Prostate gland (tissue), 2 donors: ENCODE data around the gene CSE1L.

ENCODE experiments used
- CTCF ChIP-seq, 4 experiments: fragments of 200-600 bp in 2 of 4; fragments of 450-650 bp in 2 of 4; sonication (generic) in 2 of 4; IDR thresholded peaks; 1 replicate in 3 of 4; 2 replicates in 1 of 4; pipeline ENCODE4 v1.5.1; 2016 to 2019; ENCODE audit warnings: antibody characterized with exemption in 4 of 4, mild to moderate bottlenecking in 2 of 4, moderate library complexity in 2 of 4
- POLR2A ChIP-seq: fragments of 450-650 bp; IDR thresholded peaks from one replicate; pipeline ENCODE4 v1.6.1; 2016; ENCODE audit warnings: antibody characterized with exemption, mild to moderate bottlenecking
- POLR2AphosphoS5 ChIP-seq: sonication (generic); formaldehyde crosslinking; IDR thresholded peaks from one replicate; pipeline ENCODE4 v1.6.1; 2017; ENCODE audit warnings: antibody characterized with exemption

DNA sequence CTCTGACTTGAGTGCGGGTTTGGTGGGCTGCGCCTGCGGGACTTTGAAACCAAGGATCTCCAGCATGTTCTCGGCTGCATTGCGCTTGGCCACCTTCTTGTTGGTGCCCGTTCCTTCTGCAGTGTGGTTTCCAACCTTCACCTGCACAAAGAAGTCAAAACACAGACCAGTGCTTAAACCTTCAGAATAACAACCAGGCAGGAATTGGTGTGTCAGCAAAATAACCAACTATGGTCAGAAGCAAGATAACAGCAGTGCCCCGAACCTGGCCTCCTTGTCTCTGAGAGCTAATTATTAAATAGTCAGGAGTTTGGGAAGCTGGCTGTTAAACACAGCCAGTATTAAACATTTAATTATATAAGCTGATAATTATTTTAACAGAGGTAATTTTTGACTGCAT, 73.9 kb downstream of the CSE1L start:
- TF ChIP-seq CTCF (IDR thresholded peaks at IDR 0.05) (no peak), POLR2A (no peak), POLR2AphosphoS5 (no peak)
